HepG2 (cell line): ENCODE measurements around the gene CCDC170. TPM values are rescaled to one million over a fixed set of nuclear protein-coding genes. Genes with fewer than 3 reads are reported as not detected.

Experiments used
- HMG20A ChIP-seq: IDR thresholded peaks from 2 replicates; pipeline ENCODE4 v1.6.1; 2016; ENCODE audit warnings: borderline replicate concordance
- JDP2 ChIP-seq: sonication (generic); formaldehyde crosslinking; IDR thresholded peaks from 2 replicates; pipeline ENCODE4 v1.8.1; 2022; ENCODE audit warnings: missing genetic modification reagents, borderline replicate concordance
- MAFF ChIP-seq: IDR thresholded peaks from 2 replicates; pipeline ENCODE4 v1.6.1; 2011; ENCODE audit warnings: low read depth, low read length, improper control_type of control experiment
- MYC ChIP-seq: sonication (generic); formaldehyde crosslinking; IDR thresholded peaks from 2 replicates; pipeline ENCODE4 v1.9.0; 2021; ENCODE audit warnings: missing genetic modification reagents, borderline replicate concordance
- PATZ1 ChIP-seq: sonication (generic); formaldehyde crosslinking; IDR thresholded peaks from 2 replicates; pipeline ENCODE4 v1.4.0; 2020; ENCODE audit warnings: missing genetic modification reagents
- SP4 ChIP-seq: sonication (generic); formaldehyde crosslinking; IDR thresholded peaks from 2 replicates; pipeline ENCODE4 v1.8.1; 2023; ENCODE audit warnings: mild to moderate bottlenecking, missing genetic modification reagents
- TSC22D2 ChIP-seq: sonication (generic); formaldehyde crosslinking; IDR thresholded peaks from 2 replicates; pipeline ENCODE4 v1.5.1; 2020; ENCODE audit warnings: missing genetic modification reagents, mild to moderate bottlenecking, borderline replicate concordance
- XRCC5 ChIP-seq: fragments of 200-400 bp; formaldehyde crosslinking; optimal IDR thresholded peaks from 2 replicates; pipeline ENCODE3; 2017; ENCODE audit warnings: mild to moderate bottlenecking, low read length
- ZFP1 ChIP-seq: IDR thresholded peaks from 2 replicates; pipeline ENCODE4 v1.6.1; 2016
- ZFP37 ChIP-seq: sonication (generic); formaldehyde crosslinking; IDR thresholded peaks from 2 replicates; pipeline ENCODE4 v1.4.0; 2020; ENCODE audit warnings: missing genetic modification reagents, borderline replicate concordance
- ZNF224 ChIP-seq: sonication (generic); formaldehyde crosslinking; IDR thresholded peaks from 2 replicates; pipeline ENCODE4 v1.5.0; 2020; ENCODE audit warnings: mild to moderate bottlenecking, missing genetic modification reagents
- ZNF512 ChIP-seq: sonication (generic); formaldehyde crosslinking; IDR thresholded peaks from 2 replicates; pipeline ENCODE4 v1.4.0; 2020; ENCODE audit warnings: mild to moderate bottlenecking, missing genetic modification reagents
- ZNF619 ChIP-seq: sonication (generic); formaldehyde crosslinking; IDR thresholded peaks from 2 replicates; pipeline ENCODE4 v1.4.0; 2020; ENCODE audit warnings: mild to moderate bottlenecking, missing genetic modification reagents
- ZNF639 ChIP-seq: conservative IDR thresholded peaks from 2 replicates; pipeline ENCODE4 v1.6.1; 2018; ENCODE audit warnings: missing genetic modification reagents
- ZNF660 ChIP-seq: sonication (generic); formaldehyde crosslinking; IDR thresholded peaks from 2 replicates; pipeline ENCODE4 v1.5.1; 2020; ENCODE audit warnings: mild to moderate bottlenecking, low read depth, missing genetic modification reagents, borderline replicate concordance
- ZNF709 ChIP-seq: sonication (generic); formaldehyde crosslinking; IDR thresholded peaks from 2 replicates; pipeline ENCODE4 v1.5.0; 2020; ENCODE audit warnings: mild to moderate bottlenecking, missing genetic modification reagents
- ZNF839 ChIP-seq: sonication (generic); formaldehyde crosslinking; IDR thresholded peaks from 2 replicates; pipeline ENCODE4 v1.4.0; 2020; ENCODE audit warnings: missing genetic modification reagents, mild to moderate bottlenecking, borderline replicate concordance
- polyA plus RNA-seq, 8 experiments: library from polyadenylated mRNA; depleted of rRNA in 3 of 8; stranded (reverse) in 7 of 8; unstranded in 1 of 8; fragments of >200 nt; fragmentation: Illumina TruSeq in 4 of 8; extraction: Trizol in 4 of 8; gene quantifications; 2 replicates each; pipeline versions ENCODE4 v1.2.1 to v1.2.3, GENCODE V29; 2011 to 2016; ENCODE audit warnings: low read depth in 4 of 8, missing spikeins in 1 of 8, mixed read lengths in 1 of 8; ENCODE audit not compliant: insufficient read depth in 1 of 8
- total RNA-seq, 5 experiments: library from RNA; depleted of rRNA; stranded (reverse); fragments of >200 nt; fragmentation: Illumina TruSeq; extraction: Trizol; gene quantifications; 2 replicates each; pipeline ENCODE4 v1.2.3, GENCODE V29; 2016; ENCODE audit warnings: low read depth in 1 of 5
- TF ChIP-seq, protein P1 (sequence below): sonication (generic); formaldehyde crosslinking; IDR thresholded peaks from 2 replicates; pipeline ENCODE4 v1.5.0; 2020; ENCODE audit warnings: mild to moderate bottlenecking, missing genetic modification reagents, borderline replicate concordance
- TF ChIP-seq, protein P2 (sequence below): sonication (generic); formaldehyde crosslinking; IDR thresholded peaks from 2 replicates; pipeline ENCODE4 v1.4.0; 2020; ENCODE audit warnings: mild to moderate bottlenecking, missing genetic modification reagents

The CCDC170 gene
- total and polyA plus RNA-seq, 2 of the 13 experiments (the other 11 are each of a cell fraction or from before 2014, with no cell fraction given), result 0.90 to 5.1 TPM

- TF ChIP-seq ZNF839 (CRISPR knock-in tag) (0 out of 2 replicates have a peak, but pooled peaks have one; percentile 18), MAFF (no peak), HMG20A (CRISPR knock-in tag) (no peak; the same call in 1 of the 2 replicates), JDP2 (CRISPR knock-in tag) (no peak), ZNF660 (CRISPR knock-in tag) (no peak), XRCC5 (peak; percentile 9), ZFP1 (CRISPR knock-in tag) (no peak), ZFP37 (CRISPR knock-in tag) (no peak), PATZ1 (CRISPR knock-in tag) (no peak), MYC (peak; percentile 56; the same call in 1 of the 2 replicates), SP4 (CRISPR knock-in tag) (no peak), ZNF619 (CRISPR knock-in tag) (0 out of 2 replicates have a peak, but pooled peaks have one; percentile 37), ZNF709 (CRISPR knock-in tag) (no peak), ZNF512 (CRISPR knock-in tag) (peak; percentile 14; the same call in 1 of the 2 replicates), TSC22D2 (CRISPR knock-in tag) (no peak), ZNF224 (CRISPR knock-in tag) (no peak), ZNF639 (CRISPR knock-in tag) (no peak)
- TF ChIP-seq, protein P1, sequence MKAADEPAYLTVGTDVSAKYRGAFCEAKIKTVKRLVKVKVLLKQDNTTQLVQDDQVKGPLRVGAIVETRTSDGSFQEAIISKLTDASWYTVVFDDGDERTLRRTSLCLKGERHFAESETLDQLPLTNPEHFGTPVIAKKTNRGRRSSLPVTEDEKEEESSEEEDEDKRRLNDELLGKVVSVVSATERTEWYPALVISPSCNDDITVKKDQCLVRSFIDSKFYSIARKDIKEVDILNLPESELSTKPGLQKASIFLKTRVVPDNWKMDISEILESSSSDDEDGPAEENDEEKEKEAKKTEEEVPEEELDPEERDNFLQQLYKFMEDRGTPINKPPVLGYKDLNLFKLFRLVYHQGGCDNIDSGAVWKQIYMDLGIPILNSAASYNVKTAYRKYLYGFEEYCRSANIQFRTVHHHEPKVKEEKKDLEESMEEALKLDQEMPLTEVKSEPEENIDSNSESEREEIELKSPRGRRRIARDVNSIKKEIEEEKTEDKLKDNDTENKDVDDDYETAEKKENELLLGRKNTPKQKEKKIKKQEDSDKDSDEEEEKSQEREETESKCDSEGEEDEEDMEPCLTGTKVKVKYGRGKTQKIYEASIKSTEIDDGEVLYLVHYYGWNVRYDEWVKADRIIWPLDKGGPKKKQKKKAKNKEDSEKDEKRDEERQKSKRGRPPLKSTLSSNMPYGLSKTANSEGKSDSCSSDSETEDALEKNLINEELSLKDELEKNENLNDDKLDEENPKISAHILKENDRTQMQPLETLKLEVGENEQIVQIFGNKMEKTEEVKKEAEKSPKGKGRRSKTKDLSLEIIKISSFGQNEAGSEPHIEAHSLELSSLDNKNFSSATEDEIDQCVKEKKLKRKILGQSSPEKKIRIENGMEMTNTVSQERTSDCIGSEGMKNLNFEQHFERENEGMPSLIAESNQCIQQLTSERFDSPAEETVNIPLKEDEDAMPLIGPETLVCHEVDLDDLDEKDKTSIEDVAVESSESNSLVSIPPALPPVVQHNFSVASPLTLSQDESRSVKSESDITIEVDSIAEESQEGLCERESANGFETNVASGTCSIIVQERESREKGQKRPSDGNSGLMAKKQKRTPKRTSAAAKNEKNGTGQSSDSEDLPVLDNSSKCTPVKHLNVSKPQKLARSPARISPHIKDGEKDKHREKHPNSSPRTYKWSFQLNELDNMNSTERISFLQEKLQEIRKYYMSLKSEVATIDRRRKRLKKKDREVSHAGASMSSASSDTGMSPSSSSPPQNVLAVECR (CRISPR knock-in tag), result peak; percentile 65; the same call in 1 of the 2 replicates
- TF ChIP-seq, protein P2, sequence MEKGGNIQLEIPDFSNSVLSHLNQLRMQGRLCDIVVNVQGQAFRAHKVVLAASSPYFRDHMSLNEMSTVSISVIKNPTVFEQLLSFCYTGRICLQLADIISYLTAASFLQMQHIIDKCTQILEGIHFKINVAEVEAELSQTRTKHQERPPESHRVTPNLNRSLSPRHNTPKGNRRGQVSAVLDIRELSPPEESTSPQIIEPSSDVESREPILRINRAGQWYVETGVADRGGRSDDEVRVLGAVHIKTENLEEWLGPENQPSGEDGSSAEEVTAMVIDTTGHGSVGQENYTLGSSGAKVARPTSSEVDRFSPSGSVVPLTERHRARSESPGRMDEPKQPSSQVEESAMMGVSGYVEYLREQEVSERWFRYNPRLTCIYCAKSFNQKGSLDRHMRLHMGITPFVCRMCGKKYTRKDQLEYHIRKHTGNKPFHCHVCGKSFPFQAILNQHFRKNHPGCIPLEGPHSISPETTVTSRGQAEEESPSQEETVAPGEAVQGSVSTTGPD (CRISPR knock-in tag), result no peak
Measured at GRCh38 chr6:151494235-151494935, 568 bp downstream of the CCDC170 start (continued).
